ENCODE measurements around the gene MROH9.

- no peak for TF ChIP-seq EP300 (conservative IDR thresholded peaks at IDR 0.05; ENCODE audit: poor library complexity, severe bottlenecking)
- TF ChIP-seq CTCF (IDR thresholded peaks at IDR 0.05; ENCODE audit: poor library complexity, severe bottlenecking): no peak
Observed at GRCh38 chr1:171081763-171082201, 146.4 kb downstream of the MROH9 start.

Measured in neural cell (in vitro differentiated cells).